Breast epithelium (tissue), 4 donors: ENCODE data around the gene WDR37. TPM values are rescaled to one million over a fixed set of nuclear protein-coding genes. Genes with fewer than 3 reads are reported as not detected.

Experiments used
- DNase-seq, 2 donors: peaks; one replicate each; pipeline ENCODE4 v3.0.0-alpha.2; 2019; ENCODE audit warnings: low spot score in 2 of 2
- H3K27ac ChIP-seq, 2 donors: fragments of 200-600 bp; sonication (generic) in 1 of 2; one replicate each; pipeline ENCODE4 v1.5.1; 2016 to 2019; ENCODE audit warnings: mild to moderate bottlenecking in 1 of 2
- H3K27me3 ChIP-seq, 2 donors: fragments of 200-600 bp; sonication (generic) in 1 of 2; one replicate each; pipeline versions ENCODE4 v1.5.1 to v1.6.0; 2017 to 2019; ENCODE audit warnings: control low read depth in 1 of 2, mild to moderate bottlenecking in 1 of 2
- H3K36me3 ChIP-seq: fragments of 200-600 bp; one replicate; pipeline ENCODE4 v1.5.1; 2019
- H3K4me1 ChIP-seq, 2 donors: fragments of 200-600 bp; sonication (generic); one replicate each; pipeline ENCODE4 v1.5.1; 2016 to 2019; ENCODE audit warnings: control low read depth in 1 of 2
- H3K4me3 ChIP-seq, 3 donors: fragments of 200-600 bp; sonication (generic); 1 replicate in 2 of 3; 2 replicates in 1 of 3; pipeline ENCODE4 v1.5.1; 2016 to 2019; ENCODE audit warnings: mild to moderate bottlenecking in 3 of 3, moderate library complexity in 2 of 3
- H3K9me3 ChIP-seq, 2 donors: fragments of 200-600 bp; sonication (generic) in 1 of 2; one replicate each; pipeline ENCODE4 v1.5.1; 2016 to 2019; ENCODE audit warnings: control low read depth in 1 of 2
- POLR2A ChIP-seq: fragments of 450-650 bp; IDR thresholded peaks from one replicate; pipeline ENCODE4 v1.6.1; 2016; ENCODE audit warnings: antibody characterized with exemption, mild to moderate bottlenecking, moderate library complexity
- POLR2AphosphoS5 ChIP-seq, 3 donors: sonication (generic); formaldehyde crosslinking; IDR thresholded peaks; one replicate each; pipeline ENCODE4 v1.6.1; 2017; ENCODE audit warnings: antibody characterized with exemption in 3 of 3
- intact Hi-C: fragments of 100-400 bp; cut with DNase I; formaldehyde crosslinking; loops from one replicate; pipeline ENCODE4 v1.15.1; 2023; ENCODE audit warnings: low total_unique reads
- total RNA-seq, 3 donors: library from RNA; depleted of rRNA; stranded (reverse); fragments of >200 nt; gene quantifications; one replicate each; pipeline ENCODE4 v1.1.0, GENCODE V29; 2016
- TF ChIP-seq, protein P1 (sequence below), 3 donors: fragments of 450-650 bp; IDR thresholded peaks; one replicate each; pipeline ENCODE4 v1.5.1; 2016 to 2017; ENCODE audit warnings: antibody characterized with exemption in 3 of 3, mild to moderate bottlenecking in 3 of 3, moderate library complexity in 3 of 3

WDR37 gene
- total RNA-seq, 3 donors from 2014 or later, result 13.9 to 18.0 (median 14.4) TPM

DNA sequence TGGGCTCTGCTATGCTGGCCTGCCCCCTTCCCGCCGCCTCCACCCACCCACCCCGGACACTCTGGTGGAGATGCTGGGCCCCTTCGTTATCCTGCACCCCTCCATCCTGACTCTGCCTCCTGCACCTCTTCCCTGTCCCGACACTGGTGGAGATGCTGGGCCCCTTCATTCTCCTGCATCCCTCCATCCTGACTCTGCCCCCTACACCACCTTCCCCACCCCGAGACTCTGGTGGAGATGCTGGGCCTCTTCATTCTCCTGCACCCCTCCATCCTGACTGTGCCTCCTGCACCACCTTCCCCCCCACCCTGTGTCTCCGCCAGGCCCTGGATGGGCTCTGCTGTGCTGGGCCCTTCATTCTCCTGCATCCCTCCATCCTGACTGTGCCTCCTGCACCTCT, 45.5 kb upstream of the WDR37 start:
- H3K4me1 ChIP-seq, result no peaks in the 10 kb centered on the region
- DNase-seq, result no peak
- intact Hi-C loops, result no loop called here
- no peaks in the 10 kb centered on the region for H3K27me3 ChIP-seq
- H3K36me3 ChIP-seq, result peaks cover 19% of the 10 kb centered on the region
- no peak overlapping the region for H3K4me3 ChIP-seq
- no peak overlapping the region for H3K27ac ChIP-seq
- TF ChIP-seq POLR2A (no peak), POLR2AphosphoS5 (IDR thresholded peaks at IDR 0.05) (no peak)
- TF ChIP-seq, protein P1, sequence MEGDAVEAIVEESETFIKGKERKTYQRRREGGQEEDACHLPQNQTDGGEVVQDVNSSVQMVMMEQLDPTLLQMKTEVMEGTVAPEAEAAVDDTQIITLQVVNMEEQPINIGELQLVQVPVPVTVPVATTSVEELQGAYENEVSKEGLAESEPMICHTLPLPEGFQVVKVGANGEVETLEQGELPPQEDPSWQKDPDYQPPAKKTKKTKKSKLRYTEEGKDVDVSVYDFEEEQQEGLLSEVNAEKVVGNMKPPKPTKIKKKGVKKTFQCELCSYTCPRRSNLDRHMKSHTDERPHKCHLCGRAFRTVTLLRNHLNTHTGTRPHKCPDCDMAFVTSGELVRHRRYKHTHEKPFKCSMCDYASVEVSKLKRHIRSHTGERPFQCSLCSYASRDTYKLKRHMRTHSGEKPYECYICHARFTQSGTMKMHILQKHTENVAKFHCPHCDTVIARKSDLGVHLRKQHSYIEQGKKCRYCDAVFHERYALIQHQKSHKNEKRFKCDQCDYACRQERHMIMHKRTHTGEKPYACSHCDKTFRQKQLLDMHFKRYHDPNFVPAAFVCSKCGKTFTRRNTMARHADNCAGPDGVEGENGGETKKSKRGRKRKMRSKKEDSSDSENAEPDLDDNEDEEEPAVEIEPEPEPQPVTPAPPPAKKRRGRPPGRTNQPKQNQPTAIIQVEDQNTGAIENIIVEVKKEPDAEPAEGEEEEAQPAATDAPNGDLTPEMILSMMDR (IDR thresholded peaks at IDR 0.05), result no peak
- H3K9me3 ChIP-seq, result no peaks in the 10 kb centered on the region

DNA sequence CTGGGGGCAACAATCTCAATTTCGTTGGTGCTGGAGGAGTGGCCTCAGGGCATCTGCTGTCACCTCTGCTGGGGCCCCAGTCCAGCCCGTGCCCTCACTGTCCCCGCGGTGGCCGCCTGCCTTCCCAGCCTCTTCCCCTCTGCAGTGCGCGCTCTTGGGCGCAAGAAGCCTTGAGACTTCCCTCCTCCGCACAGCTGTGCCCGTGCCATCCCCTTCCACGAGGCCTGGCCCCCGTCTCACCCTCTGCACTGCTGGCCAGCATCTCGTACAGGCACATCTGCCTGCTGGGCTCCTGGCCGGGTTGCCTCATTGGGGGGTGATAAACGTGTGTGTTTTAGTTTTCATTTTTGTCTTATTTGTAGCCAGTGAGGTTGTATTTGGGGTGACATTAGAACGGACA, 44.5 kb upstream of the WDR37 start:
- Histone ChIP-seq H3K9me3 (no peaks in the 10 kb centered on the region), H3K27ac (no peak overlapping the region), H3K36me3 (peaks cover 16% of the 10 kb centered on the region), H3K4me3 (no peak overlapping the region), H3K4me1 (no peaks in the 10 kb centered on the region), H3K27me3 (no peaks in the 10 kb centered on the region)
- intact Hi-C loops, result no loop called here
- no peak for TF ChIP-seq POLR2AphosphoS5 (IDR thresholded peaks at IDR 0.05)
- no peak for TF ChIP-seq POLR2A
- TF ChIP-seq, protein P1 (IDR thresholded peaks at IDR 0.05), result no peak
- no peak for DNase-seq

DNA sequence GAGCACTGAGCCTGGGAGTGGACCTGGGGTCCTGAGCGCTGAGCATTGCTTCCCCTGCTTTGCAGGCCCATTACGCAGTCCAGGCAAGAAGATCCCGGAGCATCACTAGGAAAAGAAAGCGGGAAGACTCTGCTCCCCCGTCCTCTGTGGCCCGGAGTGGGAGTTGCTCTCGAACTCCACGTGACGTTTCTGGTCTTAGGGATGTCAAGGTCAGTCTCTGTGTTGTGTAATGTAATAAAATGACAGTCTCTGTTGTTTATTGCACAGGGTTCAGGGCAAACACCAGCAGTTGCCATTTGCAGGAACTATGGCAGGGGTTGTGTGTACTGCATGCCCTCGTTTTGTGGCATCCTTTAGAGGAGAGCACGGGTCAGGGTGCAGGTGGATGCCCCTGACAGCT, 40.5 kb upstream of the WDR37 start:
- no peak overlapping the region for H3K4me3 ChIP-seq
- intact Hi-C loops, result no loop called here
- H3K27me3 ChIP-seq, result no peaks in the 10 kb centered on the region
- no peak for TF ChIP-seq POLR2AphosphoS5 (IDR thresholded peaks at IDR 0.05)
- TF ChIP-seq, protein P1 (IDR thresholded peaks at IDR 0.05), result no peak
- TF ChIP-seq POLR2A, result no peak
- no peaks in the 10 kb centered on the region for H3K9me3 ChIP-seq
- DNase-seq, result no peak
- H3K4me1 ChIP-seq, result no peaks in the 10 kb centered on the region
- H3K27ac ChIP-seq, result no peak overlapping the region
- H3K36me3 ChIP-seq, result peaks cover 7% of the 10 kb centered on the region

DNA sequence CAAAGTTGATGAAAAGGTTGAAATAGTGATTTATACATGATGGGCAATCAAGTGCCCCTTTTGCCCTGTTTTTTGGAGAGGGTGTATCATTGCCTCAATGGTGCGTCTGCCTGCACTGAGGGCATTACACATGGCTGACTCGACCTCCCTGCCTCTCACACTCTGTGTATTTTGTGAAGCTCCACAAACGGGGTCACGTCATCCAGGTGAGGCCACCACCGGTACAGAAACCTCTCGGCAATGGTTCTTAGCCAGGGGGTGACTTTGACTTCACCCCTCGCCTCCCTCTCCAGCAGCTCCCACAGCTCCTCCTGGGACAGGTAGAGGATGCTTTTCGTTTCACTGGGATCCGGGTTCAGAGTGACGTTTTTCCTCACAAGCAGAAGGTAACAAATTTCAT, 36.8 kb upstream of the WDR37 start:
- H3K9me3 ChIP-seq, result no peaks in the 10 kb centered on the region
- intact Hi-C loops, result no loop called here
- no peak overlapping the region for H3K27ac ChIP-seq
- H3K27me3 ChIP-seq, result no peaks in the 10 kb centered on the region
- H3K4me3 ChIP-seq, result no peak overlapping the region
- H3K4me1 ChIP-seq, result no peaks in the 10 kb centered on the region
- no peaks in the 10 kb centered on the region for H3K36me3 ChIP-seq
- TF ChIP-seq POLR2A (no peak), POLR2AphosphoS5 (IDR thresholded peaks at IDR 0.05) (no peak)
- TF ChIP-seq, protein P1 (IDR thresholded peaks at IDR 0.05), result no peak
- DNase-seq, result no peak

DNA sequence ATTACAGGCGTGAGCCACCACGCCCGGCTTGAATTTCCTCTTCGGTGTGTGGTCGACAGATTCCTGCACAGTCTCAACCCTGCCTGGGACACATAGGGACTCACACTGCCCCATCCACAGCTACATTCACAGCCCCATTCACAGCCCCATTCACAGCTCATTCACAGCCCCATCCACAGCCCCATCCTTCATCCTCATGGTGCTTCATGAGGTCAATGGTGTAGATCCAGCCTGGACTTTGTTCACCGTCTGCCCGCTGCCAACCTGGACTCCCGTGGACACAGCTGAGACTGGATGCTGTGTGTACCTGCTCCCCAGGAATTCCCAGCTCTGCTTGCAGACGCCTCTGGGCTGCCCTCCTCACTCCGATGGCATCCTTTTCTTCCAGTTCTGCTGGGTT, 35.7 kb upstream of the WDR37 start:
- intact Hi-C loops, result no loop called here
- H3K9me3 ChIP-seq, result no peaks in the 10 kb centered on the region
- H3K4me3 ChIP-seq, result no peak overlapping the region
- H3K27me3 ChIP-seq, result no peaks in the 10 kb centered on the region
- TF ChIP-seq POLR2A (no peak), POLR2AphosphoS5 (IDR thresholded peaks at IDR 0.05) (no peak)
- TF ChIP-seq, protein P1 (IDR thresholded peaks at IDR 0.05), result no peak
- DNase-seq, result no peak
- no peak overlapping the region for H3K27ac ChIP-seq
- no peaks in the 10 kb centered on the region for H3K36me3 ChIP-seq
- H3K4me1 ChIP-seq, result no peaks in the 10 kb centered on the region
